ENCODE results near the gene FAM117B. TPM values are rescaled to one million over a fixed set of nuclear protein-coding genes. Genes with fewer than 3 reads are reported as not detected.

Gene FAM117B
- total RNA-seq, 1 experiment from 2014 or later: 13.3 TPM

DNA sequence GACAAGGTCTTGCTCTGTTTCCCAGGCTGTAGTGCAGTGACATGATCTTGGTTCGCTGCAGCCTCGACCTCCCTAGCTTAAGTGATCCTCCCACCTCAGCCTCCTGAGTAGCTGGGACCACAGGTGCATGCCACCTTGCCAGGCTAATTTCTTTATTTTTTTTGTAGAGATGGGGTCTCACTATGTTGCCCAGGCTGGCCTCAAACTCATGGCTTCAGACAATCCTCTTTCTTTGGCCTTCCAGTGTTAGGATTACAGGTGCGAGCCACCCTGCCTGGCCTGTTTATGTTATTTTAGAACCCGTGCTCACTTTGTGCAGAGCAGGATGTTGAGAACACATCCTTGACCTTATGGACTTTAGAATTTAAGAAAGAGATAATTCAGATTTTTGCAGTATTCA, 17.4 kb downstream of the FAM117B start:
- CTCF ChIA-PET: no interaction called here
- Histone ChIP-seq H3K36me3 (ENCODE audit: insufficient read depth, low read length, poor library complexity, severe bottlenecking) (no peaks in the 10 kb centered on the region), H3K27me3 (replicated peaks; ENCODE audit: insufficient read depth, low read depth, low read length, poor library complexity) (no peaks in the 10 kb centered on the region), H3K9me3 (ENCODE audit: low read depth, low read length, poor library complexity, severe bottlenecking) (no peaks in the 10 kb centered on the region), H3K27ac (ENCODE audit: low read depth, low read length, poor library complexity, severe bottlenecking) (no peak overlapping the region), H3K4me1 (ENCODE audit: insufficient read depth, low read length, poor library complexity, severe bottlenecking) (peaks cover 6% of the 10 kb centered on the region), H3K4me3 (ENCODE audit: low read depth, low read length, poor library complexity, severe bottlenecking) (no peak overlapping the region)
- no peak for DNase-seq (ENCODE audit: low spot score)
- POLR2A ChIA-PET (ENCODE audit: low non-redundant PET): no interaction called here
- no TSS peak for BruUV-seq (replicated peaks)
- intact Hi-C loops (cut with micrococcal nuclease; ENCODE audit: unreplicated experiment): no loop called here
- TF ChIP-seq CTCF (conservative IDR thresholded peaks at IDR 0.05; ENCODE audit: low read depth, low read length) (no peak), EZH2 (IDR thresholded peaks at IDR 0.05; ENCODE audit: borderline replicate concordance, low read depth, low read length, poor library complexity, severe bottlenecking) (no peak)

DNA sequence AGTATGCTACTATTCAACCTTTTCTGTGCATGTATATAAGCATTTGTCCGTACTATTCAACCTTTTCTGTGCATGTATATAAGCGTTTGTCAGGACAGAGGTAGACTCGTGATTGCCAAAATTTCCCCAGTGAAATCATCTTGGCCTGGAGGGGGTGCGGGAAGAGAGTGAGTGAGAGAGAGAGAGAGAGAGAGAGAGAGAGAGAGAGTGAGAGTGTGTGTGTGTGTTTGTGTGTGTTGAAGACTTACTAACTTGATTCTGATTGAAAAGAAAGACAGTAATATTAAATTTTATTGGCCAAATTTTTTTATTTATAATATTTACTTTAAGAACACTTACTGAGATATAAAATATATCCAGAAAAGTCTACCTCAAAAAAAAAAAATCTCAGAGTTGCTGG, 19.1 kb downstream of the FAM117B start:
- no peaks in the 10 kb centered on the region for H3K9me3 ChIP-seq (ENCODE audit: low read depth, low read length, poor library complexity, severe bottlenecking)
- TF ChIP-seq EZH2 (IDR thresholded peaks at IDR 0.05; ENCODE audit: borderline replicate concordance, low read depth, low read length, poor library complexity, severe bottlenecking) (no peak), CTCF (conservative IDR thresholded peaks at IDR 0.05; ENCODE audit: low read depth, low read length) (no peak)
- no peaks in the 10 kb centered on the region for H3K27me3 ChIP-seq (replicated peaks; ENCODE audit: insufficient read depth, low read depth, low read length, poor library complexity)
- H3K27ac ChIP-seq (ENCODE audit: low read depth, low read length, poor library complexity, severe bottlenecking): no peak overlapping the region
- no peak for DNase-seq (ENCODE audit: low spot score)
- intact Hi-C loops (cut with micrococcal nuclease; ENCODE audit: unreplicated experiment): no loop called here
- POLR2A ChIA-PET (ENCODE audit: low non-redundant PET): no interaction called here
- no peaks in the 10 kb centered on the region for H3K36me3 ChIP-seq (ENCODE audit: insufficient read depth, low read length, poor library complexity, severe bottlenecking)
- BruUV-seq (replicated peaks): no TSS peak
- no peak overlapping the region for H3K4me3 ChIP-seq (ENCODE audit: low read depth, low read length, poor library complexity, severe bottlenecking)
- CTCF ChIA-PET: no interaction called here
- H3K4me1 ChIP-seq (ENCODE audit: insufficient read depth, low read length, poor library complexity, severe bottlenecking): peaks cover 6% of the 10 kb centered on the region

GRCh38 chr2:202657876-202658275, 23.1 kb downstream of the FAM117B start:
- no peak for TF ChIP-seq EZH2 (IDR thresholded peaks at IDR 0.05; ENCODE audit: borderline replicate concordance, low read depth, low read length, poor library complexity, severe bottlenecking)
- TF ChIP-seq CTCF (conservative IDR thresholded peaks at IDR 0.05; ENCODE audit: low read depth, low read length): no peak
- H3K9me3 ChIP-seq (ENCODE audit: low read depth, low read length, poor library complexity, severe bottlenecking): no peaks in the 10 kb centered on the region
- H3K27ac ChIP-seq (ENCODE audit: low read depth, low read length, poor library complexity, severe bottlenecking): no peak overlapping the region
- peaks cover 6% of the 10 kb centered on the region for H3K4me1 ChIP-seq (ENCODE audit: insufficient read depth, low read length, poor library complexity, severe bottlenecking)
- CTCF ChIA-PET: no interaction called here
- no TSS peak for BruUV-seq (replicated peaks)
- DNase-seq (ENCODE audit: low spot score): no peak
- intact Hi-C loops (cut with micrococcal nuclease; ENCODE audit: unreplicated experiment): no loop called here
- no peaks in the 10 kb centered on the region for H3K36me3 ChIP-seq (ENCODE audit: insufficient read depth, low read length, poor library complexity, severe bottlenecking)
- H3K4me3 ChIP-seq (ENCODE audit: low read depth, low read length, poor library complexity, severe bottlenecking): no peak overlapping the region
- no peaks in the 10 kb centered on the region for H3K27me3 ChIP-seq (replicated peaks; ENCODE audit: insufficient read depth, low read depth, low read length, poor library complexity)
- POLR2A ChIA-PET (ENCODE audit: low non-redundant PET): no interaction called here

Measured in A673 (cell line).